NCI-H1105 treated with DMSO at 0.1 percent for 48 hours (cell line): Measurements from ENCODE around the gene DNAAF1.
"Not testable (repeated sequence)": the region's sequence is repeated elsewhere in the genome, so short reads cannot be mapped to it uniquely, and the experiment has no call there.

Experiments
- DNase-seq: peaks from one replicate; lab custom pipeline; 2025; lab: John Stamatoyannopoulos, UW

The DNAAF1 gene

DNA sequence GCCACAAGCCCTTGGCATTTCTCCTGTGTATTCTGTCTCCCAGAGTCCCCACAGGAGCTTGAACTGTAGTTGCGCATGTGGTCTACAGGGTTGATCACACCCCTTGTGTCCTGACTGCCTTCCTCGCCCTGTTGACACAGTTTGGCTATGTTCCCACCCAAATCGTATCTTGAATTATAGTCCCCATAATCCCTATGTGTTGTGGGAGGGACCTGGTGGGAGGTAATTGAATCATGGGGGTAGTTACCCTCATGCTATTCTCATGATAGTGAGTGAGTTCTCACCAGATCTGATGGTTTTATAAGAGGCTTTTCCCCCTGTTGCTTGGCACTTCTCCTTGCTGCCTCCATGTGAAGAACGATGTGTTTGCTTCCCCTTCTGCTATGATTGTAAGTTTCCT lies 67.0 kb downstream of the DNAAF1 start:
- no peak for DNase-seq

- no peak for DNase-seq
These were observed 67.5 kb downstream of the DNAAF1 start for GRCh38 chr16:84212631-84213030.

GRCh38 chr16:84214451-84215066 lies 69.5 kb downstream of the DNAAF1 start:
- DNase-seq = no peak

DNA sequence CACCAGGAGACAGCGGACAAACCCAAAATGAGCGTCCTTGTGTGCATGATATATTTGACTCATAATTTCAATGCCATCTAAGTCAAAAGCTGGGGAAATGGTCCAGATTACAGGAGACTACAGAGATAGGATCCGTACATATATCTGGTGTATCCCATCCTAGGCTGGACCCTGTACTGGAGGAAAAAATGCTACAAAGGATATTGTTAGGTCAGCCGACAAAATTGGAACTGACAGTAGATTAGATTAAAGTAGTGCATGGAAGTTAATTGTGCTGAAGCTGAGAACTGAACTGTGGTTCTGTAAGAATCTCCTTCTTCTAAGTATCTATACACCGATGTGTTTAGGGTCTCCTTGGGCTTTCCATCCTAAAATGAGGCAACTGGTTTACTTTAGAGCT lies 70.4 kb downstream of the DNAAF1 start:
- no peak for DNase-seq

DNA sequence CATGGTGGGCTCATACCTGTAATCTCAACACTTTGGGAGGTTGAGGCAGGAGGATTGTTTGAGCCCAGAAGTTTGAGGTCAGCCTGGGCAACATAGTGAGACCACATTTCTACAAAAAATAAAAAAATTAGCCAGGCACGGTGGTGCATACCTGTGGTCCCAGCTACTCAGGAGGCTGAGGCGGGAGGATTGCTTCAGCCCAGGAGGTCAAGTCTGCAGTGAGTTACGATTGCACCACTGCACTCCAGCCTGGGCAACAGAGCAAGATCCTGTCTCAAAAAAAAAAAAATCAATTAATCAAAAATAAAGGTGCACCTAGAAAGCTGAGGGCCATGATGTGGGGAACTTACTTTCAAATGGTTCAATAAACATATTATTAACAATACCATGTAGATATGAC lies 71.0 kb downstream of the DNAAF1 start:
- not testable (repeated sequence) for DNase-seq

- no peak for DNase-seq
These were observed 73.2 kb downstream of the DNAAF1 start for GRCh38 chr16:84218176-84218823.

DNA sequence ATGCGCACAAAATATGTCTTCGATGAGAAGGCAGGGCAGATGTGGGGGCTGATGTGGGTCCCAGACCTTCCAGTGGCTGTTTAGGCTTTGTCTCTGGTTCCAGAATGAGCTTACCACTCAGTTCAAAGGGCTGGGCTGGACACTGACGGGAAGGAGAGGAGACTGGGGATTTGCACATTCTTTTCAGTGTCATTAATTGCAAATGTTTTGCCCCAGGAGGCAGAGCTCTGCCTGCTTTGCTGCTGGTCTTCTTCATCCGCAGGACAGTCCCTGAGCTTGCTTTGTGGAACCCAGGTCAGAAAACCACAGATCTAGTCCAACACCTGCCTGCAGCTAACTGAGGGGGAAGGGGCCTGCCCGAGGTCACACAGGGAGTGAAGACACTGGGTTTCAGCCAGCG lies 73.8 kb downstream of the DNAAF1 start:
- DNase-seq = no peak

DNA sequence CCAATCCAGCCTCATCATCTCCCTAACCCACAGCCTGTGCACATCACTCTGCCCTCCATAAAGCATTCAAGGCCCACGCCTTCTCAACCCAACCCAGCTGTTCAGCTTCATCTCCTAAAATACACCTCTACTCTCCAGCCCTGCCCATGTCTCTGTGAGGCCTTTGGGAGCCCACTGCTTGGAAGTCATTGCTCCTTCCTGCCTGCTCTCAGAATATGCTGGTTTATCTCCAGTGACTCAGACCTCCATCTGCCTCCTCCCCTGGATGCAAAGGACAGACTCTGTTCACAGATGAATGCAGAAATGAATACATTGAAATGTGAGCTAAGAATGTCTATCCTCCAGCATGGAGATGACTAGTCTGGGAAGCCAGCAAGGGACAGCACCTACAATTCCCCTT lies 75.7 kb downstream of the DNAAF1 start:
- no peak for DNase-seq

- DNase-seq = no peak
These were observed 78.3 kb downstream of the DNAAF1 start for GRCh38 chr16:84223456-84223855.

- no peak for DNase-seq
These were observed 79.4 kb downstream of the DNAAF1 start for GRCh38 chr16:84224554-84224953.

- DNase-seq = no peak
These were observed 80.0 kb downstream of the DNAAF1 start for GRCh38 chr16:84225126-84225525.

- no peak for DNase-seq
These were observed 80.5 kb downstream of the DNAAF1 start for GRCh38 chr16:84225571-84225970.

- DNase-seq = no peak
These were observed 80.9 kb downstream of the DNAAF1 start for GRCh38 chr16:84226026-84226425.
